Neutrophil (primary cell): ENCODE results near the gene LRRC36.

Source experiments
- H3K27ac ChIP-seq: fragments of 200-600 bp; sonication (generic); 2 replicates; pipeline ENCODE4 v1.5.1; 2016; ENCODE audit warnings: mild to moderate bottlenecking, moderate library complexity
- H3K27me3 ChIP-seq: fragments of 200-600 bp; sonication (generic); 2 replicates; pipeline ENCODE4 v1.6.0; 2016; ENCODE audit warnings: mild to moderate bottlenecking
- H3K36me3 ChIP-seq: fragments of 200-600 bp; sonication (generic); 2 replicates; pipeline ENCODE4 v1.5.1; 2017
- H3K4me1 ChIP-seq, 2 experiments: fragments of 200-600 bp in 1 of 2; sonication (generic) in 1 of 2; 1 replicate in 1 of 2; 2 replicates in 1 of 2; pipeline versions ENCODE4 v1.5.1 to v1.6.1; 2013 to 2016; ENCODE audit warnings: low read depth in 1 of 2, low read length in 1 of 2, mild to moderate bottlenecking in 1 of 2, moderate library complexity in 1 of 2; ENCODE audit not compliant: control insufficient read depth in 1 of 2, insufficient read depth in 1 of 2
- H3K4me3 ChIP-seq, 2 experiments: fragments of 200-600 bp in 1 of 2; sonication (generic) in 1 of 2; 1 replicate in 1 of 2; 2 replicates in 1 of 2; pipeline ENCODE4 v1.5.1; 2013 to 2016; ENCODE audit warnings: low read depth in 1 of 2, low read length in 1 of 2, mild to moderate bottlenecking in 1 of 2, moderate library complexity in 1 of 2
- H3K9me3 ChIP-seq: fragments of 200-600 bp; sonication (generic); 2 replicates; pipeline ENCODE4 v1.5.1; 2016
- TF ChIP-seq, protein P1 (sequence below): fragments of 200-600 bp; sonication (generic); IDR thresholded peaks from 2 replicates; pipeline ENCODE4 v1.5.1; 2016; ENCODE audit warnings: antibody characterized with exemption

LRRC36 gene

DNA sequence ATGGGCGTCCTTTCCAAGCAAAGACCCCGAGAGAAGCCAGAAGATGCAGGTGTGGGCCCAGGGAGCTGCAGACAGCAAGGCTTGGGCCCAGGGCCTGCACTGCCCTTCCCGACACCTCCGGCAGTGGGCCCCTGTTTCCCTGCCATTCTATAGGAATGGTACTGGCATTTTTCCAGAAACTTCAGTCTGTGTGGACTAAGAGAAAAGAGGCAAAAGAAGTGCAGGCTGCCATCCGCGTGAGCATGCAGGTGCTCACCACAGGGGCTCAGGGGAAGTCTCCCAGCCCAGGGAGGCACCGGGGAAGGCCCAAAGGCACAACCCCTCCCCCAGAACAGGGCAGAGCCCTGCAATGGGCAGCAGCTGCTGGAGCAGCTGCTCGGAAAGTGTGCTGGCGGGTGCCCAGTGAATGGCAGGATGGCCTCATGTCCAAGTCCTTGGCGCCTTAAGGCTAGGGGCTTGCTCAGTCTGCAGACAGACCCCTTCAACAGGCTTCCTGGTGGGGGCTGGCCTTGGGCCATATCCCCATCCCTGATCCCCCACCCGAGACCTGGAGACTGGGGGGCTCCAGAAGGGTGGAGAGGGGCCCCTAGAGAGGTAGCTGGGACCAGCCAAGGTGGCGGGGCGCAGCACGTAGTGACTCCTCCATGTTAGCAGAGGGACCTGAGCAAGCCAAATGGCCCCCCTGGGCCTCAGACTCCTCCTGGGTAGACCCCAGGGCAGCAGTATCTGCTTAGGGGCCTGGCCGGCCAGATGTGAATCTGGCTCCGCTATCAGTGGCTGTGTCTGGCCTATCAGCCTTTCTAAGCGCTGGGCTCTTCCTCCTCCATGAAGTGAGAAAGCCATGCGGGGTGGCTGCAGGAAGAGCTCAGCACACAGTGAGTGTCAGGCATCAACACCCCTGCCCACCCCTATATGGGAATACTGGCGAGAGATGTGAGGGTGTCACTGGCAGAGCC is 73.4 kb downstream of the LRRC36 start:
- Histone ChIP-seq H3K27me3 (peaks cover 40% of the 10 kb centered on the region), H3K27ac (no peak overlapping the region), H3K36me3 (no peaks in the 10 kb centered on the region), H3K9me3 (no peaks in the 10 kb centered on the region), H3K4me3 (no peak overlapping the region), H3K4me1 (peaks cover 5 to 7% of the 10 kb centered on the region in 2 experiments)
- TF ChIP-seq, protein P1, sequence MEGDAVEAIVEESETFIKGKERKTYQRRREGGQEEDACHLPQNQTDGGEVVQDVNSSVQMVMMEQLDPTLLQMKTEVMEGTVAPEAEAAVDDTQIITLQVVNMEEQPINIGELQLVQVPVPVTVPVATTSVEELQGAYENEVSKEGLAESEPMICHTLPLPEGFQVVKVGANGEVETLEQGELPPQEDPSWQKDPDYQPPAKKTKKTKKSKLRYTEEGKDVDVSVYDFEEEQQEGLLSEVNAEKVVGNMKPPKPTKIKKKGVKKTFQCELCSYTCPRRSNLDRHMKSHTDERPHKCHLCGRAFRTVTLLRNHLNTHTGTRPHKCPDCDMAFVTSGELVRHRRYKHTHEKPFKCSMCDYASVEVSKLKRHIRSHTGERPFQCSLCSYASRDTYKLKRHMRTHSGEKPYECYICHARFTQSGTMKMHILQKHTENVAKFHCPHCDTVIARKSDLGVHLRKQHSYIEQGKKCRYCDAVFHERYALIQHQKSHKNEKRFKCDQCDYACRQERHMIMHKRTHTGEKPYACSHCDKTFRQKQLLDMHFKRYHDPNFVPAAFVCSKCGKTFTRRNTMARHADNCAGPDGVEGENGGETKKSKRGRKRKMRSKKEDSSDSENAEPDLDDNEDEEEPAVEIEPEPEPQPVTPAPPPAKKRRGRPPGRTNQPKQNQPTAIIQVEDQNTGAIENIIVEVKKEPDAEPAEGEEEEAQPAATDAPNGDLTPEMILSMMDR, result no peak

DNA sequence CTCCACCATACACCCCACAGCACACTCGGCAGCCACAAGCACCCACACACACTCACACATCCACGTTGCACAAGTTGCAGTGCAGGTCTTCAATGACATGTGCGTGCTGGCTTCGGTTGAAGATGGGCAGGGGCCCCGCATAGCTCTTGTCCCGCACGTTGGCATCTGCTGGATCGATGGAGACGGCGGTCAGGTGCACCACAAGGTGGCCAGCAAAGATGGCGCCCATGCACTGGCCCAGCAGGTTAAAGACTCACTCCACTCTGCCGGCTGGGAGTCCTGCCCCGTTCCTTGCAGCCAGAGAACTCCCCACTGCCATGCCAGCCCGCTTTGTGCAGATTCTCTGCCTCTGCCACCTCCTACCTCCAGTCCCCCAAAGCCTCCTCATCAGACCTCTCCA is 74.3 kb downstream of the LRRC36 start:
- Histone ChIP-seq H3K27ac (no peak overlapping the region), H3K27me3 (peaks cover 31% of the 10 kb centered on the region), H3K36me3 (no peaks in the 10 kb centered on the region), H3K4me3 (no peak overlapping the region), H3K4me1 (peaks cover 0 to 3% of the 10 kb centered on the region in 2 experiments), H3K9me3 (no peaks in the 10 kb centered on the region)
- TF ChIP-seq, protein P1, result no peak

DNA sequence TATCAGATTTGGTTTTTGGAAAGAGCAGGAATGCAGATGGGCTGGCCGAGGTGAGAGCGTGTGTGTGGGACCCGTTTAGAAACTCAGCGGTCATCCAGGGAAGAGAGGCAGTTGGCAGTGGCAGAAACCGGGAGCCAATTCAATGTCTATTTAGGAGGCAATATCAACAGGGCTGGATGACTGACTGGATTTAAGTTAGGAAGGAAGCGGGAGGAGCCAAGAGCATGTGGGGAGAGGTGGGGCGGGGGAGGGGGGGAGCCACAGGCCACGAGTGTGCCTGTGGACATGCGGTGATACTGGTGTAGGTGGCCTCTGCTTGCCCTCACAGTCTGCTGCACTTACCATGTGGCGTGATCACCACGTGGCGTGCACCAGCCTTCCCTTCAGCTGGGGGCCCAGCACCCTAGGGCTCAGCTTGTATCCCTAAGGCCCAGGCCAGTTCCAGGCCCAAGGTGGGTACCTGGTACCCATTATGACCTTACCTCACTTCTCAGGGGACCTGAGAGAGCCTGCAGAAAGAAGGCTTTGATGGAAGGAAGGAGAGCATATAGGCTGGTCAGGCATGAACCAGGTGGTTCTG is 77.5 kb downstream of the LRRC36 start:
- Histone ChIP-seq H3K9me3 (no peaks in the 10 kb centered on the region), H3K4me1 (peaks cover 0 to 3% of the 10 kb centered on the region in 2 experiments), H3K36me3 (no peaks in the 10 kb centered on the region), H3K27ac (no peak overlapping the region), H3K27me3 (peaks cover 5% of the 10 kb centered on the region), H3K4me3 (no peak overlapping the region)
- TF ChIP-seq, protein P1, result no peak

DNA sequence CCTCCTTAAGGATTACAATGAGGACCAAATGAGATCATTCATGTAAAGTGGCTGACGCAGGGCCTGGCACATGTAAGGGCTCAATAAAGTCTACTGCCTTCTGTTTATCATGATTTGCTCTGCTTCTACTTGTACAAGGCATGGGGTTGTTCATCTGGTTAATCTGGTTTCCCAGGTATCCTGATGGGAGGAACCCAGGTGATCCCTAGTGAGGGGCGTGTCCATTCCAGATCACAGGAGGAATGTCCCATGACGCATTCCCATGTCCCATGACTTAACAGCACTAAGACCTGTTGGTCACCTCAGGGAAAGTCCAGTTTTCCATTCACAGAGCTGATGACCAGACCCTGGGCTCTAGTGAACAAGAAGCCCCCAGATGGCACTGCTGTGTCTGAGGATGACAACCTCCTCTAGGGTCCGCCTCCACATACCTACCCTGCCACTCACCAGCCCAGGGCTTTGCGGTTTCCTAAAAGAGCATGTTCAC is 78.2 kb downstream of the LRRC36 start:
- no peaks in the 10 kb centered on the region for H3K4me1 ChIP-seq
- H3K27ac ChIP-seq, result no peak overlapping the region
- TF ChIP-seq, protein P1, result no peak

DNA sequence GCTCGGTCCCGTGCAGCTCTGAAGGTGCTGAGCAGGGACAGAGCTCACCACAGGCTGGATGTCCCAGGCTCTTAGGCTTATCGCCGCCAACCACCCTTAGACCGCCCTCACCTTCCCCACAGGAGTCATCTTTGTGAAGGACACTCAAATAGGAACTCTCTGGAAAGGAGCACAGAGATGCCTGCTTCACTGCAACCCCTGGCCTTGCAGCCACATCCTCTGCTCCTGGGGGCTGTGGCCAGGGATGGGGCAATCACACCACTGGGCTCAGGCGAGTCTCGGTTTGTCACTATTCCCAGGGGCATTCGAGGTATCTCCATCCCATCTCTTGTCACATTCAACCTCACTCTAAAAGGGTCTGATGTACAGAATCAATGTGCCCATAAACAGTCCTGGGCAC is 78.7 kb downstream of the LRRC36 start:
- TF ChIP-seq, protein P1, result no peak
- Histone ChIP-seq H3K4me3 (no peak overlapping the region), H3K27me3 (no peaks in the 10 kb centered on the region), H3K4me1 (no peaks in the 10 kb centered on the region), H3K9me3 (no peaks in the 10 kb centered on the region), H3K27ac (no peak overlapping the region), H3K36me3 (no peaks in the 10 kb centered on the region)

More for the DNA sequence above, 78.2 kb downstream of the LRRC36 start:
- no peaks in the 10 kb centered on the region for H3K36me3 ChIP-seq
- H3K27me3 ChIP-seq, result no peaks in the 10 kb centered on the region
- H3K9me3 ChIP-seq, result no peaks in the 10 kb centered on the region
- no peak overlapping the region for H3K4me3 ChIP-seq
